Fibroblast of skin of back (primary cell): ENCODE data around the gene PNMA6A. TPM values are rescaled to one million over a fixed set of nuclear protein-coding genes. Genes with fewer than 3 reads are reported as not detected.
"Not testable (repeated sequence)": the region's sequence is repeated elsewhere in the genome, so short reads cannot be mapped to it uniquely, and the experiment has no call there.

Experiments
- DNase-seq: peaks from one replicate; pipeline ENCODE4 v3.0.0-alpha.2; 2013
- polyA plus RNA-seq, 2 experiments: library from polyadenylated mRNA; unstranded; fragments of 120-200 nt; gene quantifications; one replicate each; pipeline ENCODE4 v1.2.1, GENCODE V29; 2013; ENCODE audit not compliant: insufficient read length in 2 of 2

PNMA6A gene
- polyA plus RNA-seq (2013, experiment 1 of 2; ENCODE audit: insufficient read length): 2.0 TPM
- polyA plus RNA-seq (2013, experiment 2 of 2; ENCODE audit: insufficient read length): 1.9 TPM

DNA sequence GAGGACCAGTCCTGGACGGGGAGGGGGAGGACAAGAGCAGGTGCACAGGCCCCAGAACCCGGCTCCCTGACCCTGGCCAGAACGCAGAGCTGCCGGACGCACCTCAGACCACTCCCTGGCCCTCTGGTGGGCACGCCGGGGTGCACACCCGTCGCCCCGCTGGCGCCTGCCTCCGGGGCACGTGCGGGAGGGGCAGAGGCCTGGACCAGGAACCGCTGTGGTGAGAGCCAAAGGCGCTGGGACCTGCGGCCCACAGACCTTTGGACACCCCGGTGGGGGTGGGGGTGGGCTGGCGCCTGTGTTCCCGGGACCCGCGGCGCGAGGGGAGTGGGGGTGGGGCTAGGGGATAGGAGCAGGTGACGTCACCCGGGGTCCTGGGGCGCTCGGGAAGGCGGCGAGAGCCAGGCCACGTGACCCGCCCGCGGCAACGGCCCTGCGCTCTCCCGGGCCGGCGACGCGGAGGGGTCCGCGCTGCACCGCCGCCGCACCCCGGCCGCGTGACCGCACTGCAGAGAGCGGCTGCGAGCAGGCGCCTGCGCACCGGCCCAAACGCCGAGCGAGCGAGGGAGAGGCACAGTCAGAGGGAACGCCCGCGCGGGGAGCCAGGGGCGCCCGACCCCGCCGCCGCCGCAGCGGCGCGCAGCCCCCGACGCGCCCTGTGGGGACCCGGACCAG lies at the start of gene PNMA6A:
Gene PNMA6A, plus strand, starts transcription at position 546 of the 675 bp plus-strand sequence. CDS start 609 bp downstream, outside the sequence.
- DNase-seq: not testable (repeated sequence)

DNA sequence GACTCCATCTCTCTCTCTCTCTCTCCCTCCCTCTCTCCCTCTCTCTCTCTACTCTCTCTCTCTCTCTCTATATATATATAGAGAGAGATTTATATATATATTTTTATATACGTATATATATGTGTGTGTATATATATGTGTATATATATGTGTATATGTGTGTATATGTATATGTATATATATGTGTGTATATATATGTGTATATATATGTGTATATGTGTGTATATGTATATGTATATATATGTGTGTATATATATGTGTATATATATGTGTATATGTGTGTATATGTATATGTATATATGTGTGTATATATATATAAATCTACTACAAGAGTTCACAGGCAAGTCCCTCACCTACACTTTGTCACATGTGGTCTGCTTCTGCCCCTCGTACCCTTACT lies 45.8 kb upstream of the PNMA6A start:
- DNase-seq: not testable (repeated sequence)

DNA sequence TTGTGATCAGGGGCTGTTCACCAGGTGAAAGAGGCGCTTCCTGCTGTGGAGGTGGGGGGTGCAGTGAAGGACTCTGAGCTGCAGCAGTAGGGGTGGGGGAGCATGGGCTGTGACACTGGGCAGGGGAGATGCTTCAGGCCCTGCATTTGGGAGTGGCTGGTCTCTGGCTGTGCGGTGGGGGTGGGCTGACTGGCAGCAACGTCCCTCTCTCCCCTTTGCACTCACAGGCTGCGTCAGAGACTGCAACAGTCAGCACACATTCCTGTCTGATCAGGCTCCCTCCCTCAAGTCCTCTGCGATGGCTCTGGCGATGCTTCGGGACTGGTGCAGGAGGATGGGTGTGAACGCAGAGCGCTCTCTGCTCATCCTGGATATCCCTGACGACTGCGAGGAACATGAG lies 43.8 kb upstream of the PNMA6A start:
- not testable (repeated sequence) for DNase-seq

DNA sequence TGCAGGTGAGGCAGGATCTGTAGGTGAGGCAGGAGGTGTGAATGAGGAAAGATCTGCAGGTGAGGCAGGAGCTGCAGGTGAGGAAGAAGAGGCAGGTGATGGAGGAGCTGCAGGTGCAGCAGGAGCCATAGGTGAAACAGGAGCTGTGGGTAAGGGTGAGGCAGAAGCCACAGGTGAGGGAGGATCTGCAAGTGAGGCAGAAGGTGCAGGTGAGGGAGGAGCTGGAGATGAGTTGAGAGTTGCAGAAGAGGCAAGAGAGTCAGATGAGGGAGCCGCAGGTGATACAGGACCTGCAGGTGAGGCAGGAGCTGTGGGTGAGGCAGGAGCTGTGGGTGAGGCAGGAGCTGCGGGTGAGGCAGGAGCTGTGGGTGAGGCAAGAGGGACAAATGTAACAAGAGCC lies 43.1 kb upstream of the PNMA6A start:
- DNase-seq: no peak

DNA sequence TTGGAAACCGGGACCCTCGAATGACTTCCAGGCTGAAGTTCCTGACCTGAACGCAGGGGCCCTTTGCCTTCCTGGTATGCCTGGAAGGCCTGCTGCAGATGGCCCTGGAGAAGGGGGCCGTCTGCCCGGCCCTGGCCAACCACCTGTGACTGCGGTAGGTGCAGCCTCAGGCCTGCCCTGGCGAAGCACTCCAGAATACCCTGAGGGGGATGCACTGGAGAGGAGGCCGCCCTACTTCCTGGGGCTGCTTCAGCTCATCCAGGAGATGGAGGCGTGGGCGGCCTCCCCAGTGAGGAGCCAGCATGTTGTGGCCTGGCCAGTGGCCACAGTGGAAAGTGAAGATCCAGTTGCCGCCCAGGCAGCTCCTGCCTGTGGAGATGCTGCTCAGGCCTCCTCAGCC lies 42.4 kb upstream of the PNMA6A start:
- no peak for DNase-seq

DNA sequence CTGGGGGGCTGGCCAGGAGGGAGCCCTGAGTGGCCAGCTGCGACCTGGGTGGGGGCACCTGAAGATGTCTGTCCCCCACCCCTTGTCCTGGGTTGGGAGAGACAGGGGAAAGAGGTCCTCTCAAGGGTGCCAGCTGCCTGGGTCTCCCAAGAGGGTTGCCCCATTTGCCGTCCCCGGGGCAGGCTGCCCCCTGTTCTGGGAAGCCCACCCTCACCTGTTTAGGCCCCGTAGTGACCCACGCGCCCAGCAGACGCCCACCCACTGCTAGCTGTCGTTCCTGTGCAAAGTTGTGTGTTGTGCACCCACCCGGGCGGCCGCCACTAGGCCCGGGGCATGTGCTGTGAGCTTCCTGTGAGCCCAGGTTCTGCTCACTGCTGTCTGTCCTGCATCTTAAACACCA lies 41.5 kb upstream of the PNMA6A start:
- no peak for DNase-seq

DNA sequence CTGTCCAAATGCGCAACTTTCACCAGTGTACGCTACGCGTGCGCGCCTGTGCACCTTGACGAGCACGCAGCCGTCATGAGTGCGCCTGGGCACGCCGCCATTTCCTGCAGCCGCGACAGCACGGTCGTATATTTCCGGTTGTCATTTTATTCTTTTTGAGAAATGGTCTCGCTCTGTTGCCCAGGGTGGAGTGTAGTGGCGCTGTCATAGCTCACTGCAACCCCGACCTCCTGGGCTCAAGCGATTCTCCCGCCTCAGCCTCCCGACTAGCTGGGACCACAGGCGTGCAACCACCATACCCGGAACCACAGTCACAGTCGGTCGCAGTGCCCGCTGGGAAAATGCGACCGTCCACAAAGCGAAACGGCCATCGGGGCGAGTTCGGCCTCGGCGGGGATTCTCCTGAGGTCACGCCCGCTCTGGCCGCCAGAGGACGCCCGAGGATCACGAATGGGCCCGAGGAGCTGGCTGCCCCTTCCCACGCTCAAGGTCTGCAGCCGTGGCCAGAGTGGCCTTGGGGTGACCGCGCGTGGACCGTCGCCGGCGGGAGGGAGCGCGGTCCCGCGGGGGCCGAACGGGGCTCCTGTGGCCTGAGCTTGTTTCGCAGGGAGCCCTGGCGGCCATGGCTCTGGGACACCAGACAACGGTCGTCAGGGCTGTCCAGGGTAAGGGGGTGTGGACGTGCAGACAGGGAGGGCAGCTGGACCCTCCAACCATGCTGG lies 39.7 kb upstream of the PNMA6A start:
- DNase-seq: peak; percentile 67

DNA sequence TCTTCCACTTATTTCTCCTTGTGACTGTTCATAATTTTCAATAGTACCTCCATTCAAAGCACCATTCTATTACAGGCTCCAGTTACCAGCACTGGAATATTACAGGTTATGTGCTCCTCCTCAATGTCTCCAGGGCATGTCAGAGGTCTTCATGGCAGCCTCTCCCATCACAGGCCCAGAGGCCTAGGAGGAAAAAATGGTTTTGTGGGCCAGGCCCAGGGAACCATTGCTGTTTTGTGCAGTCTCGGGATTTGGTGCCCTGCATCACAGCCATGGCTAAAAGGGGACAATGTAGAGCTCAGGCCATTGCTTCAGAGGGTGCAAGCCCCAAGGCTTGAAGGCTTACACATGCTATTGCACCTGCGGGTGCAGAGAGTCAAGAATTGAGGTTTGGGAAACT lies 23.2 kb upstream of the PNMA6A start:
- no peak for DNase-seq

DNA sequence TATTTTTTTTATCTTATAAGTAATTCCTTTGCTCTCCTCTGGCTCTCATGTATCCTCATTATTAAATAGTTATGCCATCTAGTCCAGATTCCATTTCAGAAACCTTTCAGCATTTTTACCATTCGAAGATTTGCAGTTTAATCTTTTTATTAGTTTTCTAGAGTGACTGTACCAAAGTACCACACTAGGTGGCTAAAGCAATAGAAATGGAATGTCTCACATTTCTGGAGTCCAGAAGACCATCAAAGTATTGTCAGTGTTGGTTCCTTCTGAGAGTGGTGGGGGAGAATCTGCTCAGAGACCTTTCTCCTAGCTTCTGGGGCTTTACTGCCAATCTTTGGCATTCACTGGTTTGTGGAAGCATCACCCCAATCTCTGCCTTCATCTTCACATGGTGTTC lies 19.7 kb upstream of the PNMA6A start:
- no peak for DNase-seq

DNA sequence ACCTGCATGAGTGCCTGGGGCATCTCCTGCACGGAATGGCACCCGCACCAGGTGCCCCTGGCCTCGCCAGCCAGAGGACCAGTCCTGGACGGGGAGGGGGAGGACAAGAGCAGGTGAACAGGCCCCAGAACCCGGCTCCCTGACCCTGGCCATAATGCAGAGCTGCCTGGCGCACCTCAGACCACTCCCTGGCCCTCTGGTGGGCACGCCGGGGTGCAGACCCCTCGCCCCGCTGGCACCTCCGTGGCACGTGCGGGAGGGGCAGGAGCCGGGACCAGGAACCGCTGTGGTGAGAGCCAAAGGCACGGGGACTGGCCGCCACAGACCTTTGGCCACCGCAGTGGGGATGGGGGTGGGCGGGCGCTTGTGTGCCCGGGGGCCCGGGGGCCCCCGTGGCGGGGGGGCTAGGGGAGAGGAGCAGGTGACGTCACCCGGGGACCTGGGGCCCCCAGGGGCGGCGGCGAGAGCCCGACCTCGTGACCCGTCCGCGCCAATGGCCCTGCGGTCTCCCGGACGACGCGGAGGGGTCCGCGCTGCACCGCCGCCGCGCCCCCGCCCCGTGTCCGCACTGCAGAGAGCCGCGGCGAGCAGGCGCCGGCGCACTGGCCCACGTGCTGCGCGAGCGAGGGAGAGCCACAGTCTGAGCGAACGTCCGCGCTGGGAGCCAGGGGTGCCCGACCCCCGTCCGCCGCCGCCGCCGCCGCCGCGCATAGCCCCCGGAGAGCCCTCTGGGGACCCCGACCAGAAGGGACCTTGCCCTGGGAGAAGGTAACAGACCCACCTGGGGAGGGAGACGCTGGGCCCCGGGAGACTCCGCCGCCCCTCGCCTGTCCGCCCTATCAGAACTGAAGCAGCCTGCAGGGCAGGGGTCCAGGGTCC lies 16.1 kb upstream of the PNMA6A start, which contains the start of gene PNMA3:
Gene PNMA3, plus strand, starts transcription at position 600 of the 879 bp plus-strand sequence. CDS start 586 bp downstream, outside the sequence.
- DNase-seq: no peak

DNA sequence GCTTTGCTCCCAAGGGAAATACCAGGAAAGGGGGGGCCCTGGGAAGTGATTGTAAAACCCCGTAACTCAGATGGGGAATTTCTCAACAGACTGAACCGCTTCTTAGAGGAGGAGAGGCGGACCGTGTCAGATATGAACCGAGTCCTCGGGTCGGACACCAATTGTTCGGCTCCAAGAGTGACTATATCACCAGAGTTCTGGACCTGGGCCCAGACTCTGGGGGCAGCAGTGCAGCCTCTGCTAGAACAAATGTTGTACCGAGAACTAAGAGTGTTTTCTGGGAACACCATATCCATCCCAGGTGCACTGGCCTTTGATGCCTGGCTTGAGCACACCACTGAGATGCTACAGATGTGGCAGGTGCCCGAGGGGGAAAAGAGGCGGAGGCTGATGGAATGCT lies 15.0 kb upstream of the PNMA6A start:
- no peak for DNase-seq

DNA sequence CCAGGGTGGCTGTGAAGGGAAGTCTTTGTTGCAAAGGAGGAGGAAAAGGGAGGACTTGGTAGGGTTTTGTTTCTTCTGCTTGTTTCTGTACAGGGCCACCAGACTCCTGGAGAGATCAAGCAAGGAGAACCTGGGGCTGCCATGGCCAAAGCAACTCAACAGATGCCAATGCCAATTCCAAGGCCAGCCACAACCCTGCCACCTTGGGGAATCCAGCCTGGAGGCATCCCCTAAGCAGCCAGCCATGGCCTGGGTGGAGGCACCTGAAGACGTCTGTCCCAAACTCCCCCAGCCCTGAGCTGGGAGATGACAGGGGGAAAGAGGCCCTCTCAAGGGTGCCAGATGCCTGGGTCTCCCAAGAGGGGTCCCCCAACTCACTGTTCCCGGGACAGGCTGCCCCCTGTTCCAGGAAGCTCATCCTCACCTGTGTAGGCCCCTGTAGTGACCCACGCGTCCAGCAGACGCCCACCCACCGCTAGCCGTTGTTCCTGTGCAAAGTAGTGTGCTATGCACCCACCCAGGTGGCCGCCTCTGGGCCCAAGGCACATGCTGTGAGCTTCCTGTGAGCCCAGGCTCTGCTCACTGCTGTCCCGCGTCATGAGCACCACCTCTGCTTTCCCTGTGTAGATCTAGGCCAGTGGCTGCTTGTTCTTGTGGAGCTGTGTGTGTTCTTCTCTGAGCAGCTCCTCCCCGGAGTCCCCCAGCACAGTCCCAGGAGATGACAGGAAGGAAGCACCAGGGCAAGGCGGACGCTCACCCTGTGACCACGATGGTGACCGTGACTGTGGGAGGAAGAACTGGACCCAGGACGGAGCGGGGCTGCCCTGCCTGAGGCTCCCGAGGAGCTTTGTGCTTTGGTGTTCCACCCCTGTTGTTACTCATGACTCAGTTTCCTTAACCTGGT lies 12.8 kb upstream of the PNMA6A start:
- DNase-seq: no peak

DNA sequence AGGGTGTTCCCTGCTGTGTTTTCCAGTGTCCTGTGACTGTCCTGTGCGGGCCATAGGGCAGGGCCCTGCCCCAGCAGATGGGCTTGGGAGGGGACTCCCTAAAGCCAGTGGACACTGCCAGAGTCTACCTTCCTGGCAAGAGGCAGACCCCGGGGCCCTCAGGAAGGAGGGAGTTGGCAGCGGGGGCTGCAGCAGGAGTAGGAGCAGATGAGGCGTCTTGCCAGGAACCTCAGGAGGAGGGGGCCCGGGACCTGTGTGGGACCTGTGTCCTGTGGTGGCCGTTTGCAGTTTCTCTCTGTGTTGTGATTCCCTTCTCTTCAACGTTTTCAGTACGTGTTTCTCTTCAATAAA lies 12.2 kb upstream of the PNMA6A start:
- no peak for DNase-seq

DNA sequence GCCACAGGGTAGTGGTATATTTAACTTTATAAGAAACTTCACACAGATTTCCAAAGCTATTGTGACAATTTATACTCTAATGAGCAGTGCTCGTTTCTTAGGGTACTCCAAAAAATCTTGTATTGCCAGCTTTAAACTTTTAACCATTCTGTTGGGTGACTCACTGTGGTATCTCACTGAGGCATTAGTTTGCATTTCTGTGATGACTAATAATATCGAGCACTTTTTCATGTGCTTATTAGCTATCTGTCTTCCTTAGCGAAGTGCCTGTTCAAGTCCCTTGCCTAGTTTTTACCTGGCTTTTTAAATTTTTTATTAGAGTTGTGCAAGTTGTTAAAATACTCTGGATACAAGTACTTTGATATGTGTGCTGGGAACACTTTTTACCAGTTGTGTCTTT lies 10.5 kb upstream of the PNMA6A start:
- peak; percentile 66 for DNase-seq

DNA sequence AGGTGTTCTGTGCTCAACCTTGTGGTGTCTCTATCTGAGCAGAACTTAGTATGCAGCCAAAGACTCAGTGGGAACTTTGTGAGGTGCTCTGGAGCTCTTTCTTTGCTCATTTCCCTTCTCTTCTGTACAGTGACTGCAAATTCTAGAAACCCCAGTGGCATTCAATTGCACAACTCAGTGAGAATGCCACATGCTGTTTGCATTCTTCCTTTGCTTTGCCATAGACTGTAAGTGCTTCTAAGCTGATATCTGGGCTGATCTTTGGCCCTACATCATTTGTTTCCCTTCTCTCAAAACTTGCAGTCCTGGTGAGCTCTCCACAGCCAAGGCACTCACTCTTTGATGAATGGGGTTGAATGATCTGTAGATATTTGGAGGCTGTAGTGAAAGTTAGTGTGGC lies 8.9 kb upstream of the PNMA6A start:
- DNase-seq: peak; percentile 37

DNA sequence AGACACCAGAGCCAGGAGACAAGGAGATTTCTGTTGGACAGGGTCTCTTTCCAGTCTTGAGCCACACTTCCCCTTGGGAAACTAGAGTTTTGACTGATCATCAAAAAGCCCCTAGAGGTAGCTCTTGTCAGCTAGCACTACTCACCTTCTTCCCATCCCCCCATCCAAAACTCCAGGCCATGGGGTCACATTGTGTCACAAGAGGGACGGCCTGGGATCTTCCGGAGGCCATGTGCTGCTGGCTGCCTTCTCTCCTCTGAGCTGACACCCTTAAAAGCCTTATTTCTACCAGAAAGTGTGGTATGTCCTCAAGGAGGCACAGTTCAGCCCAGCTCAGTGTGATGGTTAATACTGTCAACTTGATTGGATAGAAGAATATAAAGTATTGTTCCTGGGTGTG lies 8.2 kb upstream of the PNMA6A start:
- no peak for DNase-seq

DNA sequence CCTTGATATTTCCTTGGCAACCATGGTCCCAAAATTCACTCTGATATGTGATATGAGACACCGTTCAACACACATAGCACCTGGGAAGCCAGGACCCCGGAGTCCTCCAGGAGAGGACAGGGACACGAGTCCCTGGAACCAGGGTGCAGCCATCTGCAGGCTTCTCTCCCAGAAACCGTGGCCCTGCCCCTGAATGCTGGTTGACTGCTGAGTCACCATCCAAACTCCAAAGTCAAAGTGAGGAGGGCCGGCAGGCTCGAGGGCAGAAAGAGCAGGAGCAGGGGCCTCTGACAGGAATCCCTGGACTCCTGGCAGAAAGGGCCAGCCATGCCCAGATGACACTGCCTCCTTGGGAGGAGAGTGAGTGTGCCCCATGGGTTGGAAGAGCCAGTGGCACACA lies 6.9 kb upstream of the PNMA6A start:
- peak; percentile 12 for DNase-seq

DNA sequence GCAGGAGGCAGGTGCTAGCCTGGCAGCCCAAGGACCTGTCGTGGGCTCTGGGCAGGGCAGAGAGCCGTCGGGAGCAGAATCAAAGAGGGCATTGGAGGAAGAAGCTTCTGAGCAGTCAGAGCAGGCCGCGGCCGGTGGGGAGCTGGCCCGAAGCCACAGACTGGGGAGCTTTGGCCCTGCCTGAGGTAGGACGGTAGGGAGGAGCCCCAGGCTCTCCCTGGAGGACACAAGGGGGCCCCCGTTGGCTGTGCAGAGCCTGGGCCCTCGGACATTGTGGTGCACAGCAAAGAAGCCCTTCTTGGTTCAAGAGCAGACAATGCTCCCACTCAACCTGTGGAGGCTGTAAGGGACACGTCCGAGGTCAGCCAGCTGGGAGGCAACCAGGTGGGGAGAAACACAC lies 5.9 kb upstream of the PNMA6A start:
- not testable (repeated sequence) for DNase-seq

DNA sequence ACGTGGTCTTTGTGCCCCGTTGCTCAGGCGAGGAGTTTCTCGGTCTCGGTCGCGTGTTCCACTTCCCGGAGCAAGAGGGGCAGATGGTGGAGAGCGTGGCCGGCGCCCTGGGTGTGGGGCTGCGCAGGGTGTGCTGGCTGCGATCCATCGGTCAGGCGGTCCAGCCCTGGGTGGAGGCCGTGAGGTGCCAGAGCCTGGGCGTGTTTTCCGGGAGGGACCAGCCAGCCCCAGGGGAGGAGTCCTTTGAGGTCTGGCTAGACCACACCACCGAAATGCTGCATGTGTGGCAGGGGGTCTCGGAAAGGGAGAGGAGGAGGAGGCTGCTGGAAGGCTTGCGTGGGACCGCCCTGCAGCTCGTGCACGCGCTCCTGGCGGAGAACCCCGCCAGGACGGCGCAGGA lies 1.1 kb downstream of the PNMA6A start:
- not testable (repeated sequence) for DNase-seq

DNA sequence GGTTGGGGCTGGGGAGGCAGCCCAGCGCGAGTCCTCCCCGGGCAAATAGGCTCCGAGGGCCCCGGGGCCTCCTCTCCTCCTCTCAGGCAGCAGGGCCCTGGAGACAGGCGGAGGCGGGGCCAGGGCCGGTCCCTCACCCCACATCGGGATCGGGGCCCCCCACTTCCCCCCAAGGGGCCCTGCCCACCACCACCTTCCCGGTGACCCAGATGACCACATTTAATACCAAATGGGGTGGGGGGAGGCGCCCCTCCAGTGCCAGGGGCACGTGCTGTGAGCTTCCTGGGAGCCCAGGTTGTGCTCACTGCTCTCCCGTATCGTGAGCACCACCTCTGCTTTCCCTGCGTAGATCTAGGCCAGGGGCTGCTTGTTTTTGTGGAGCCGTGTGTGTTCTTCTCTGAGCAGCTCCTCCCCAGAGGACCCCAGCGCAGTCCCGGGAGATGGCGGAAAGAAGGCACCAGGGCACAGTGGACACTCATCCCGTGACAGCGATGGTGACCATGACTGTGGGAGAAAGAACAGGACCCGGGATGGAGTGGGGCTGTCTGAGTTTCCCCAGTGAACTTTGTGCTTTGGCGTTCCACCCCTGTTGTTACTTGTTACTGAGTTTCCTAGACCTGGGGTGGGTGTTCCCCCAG lies 2.1 kb downstream of the PNMA6A start:
- DNase-seq: no peak

DNA sequence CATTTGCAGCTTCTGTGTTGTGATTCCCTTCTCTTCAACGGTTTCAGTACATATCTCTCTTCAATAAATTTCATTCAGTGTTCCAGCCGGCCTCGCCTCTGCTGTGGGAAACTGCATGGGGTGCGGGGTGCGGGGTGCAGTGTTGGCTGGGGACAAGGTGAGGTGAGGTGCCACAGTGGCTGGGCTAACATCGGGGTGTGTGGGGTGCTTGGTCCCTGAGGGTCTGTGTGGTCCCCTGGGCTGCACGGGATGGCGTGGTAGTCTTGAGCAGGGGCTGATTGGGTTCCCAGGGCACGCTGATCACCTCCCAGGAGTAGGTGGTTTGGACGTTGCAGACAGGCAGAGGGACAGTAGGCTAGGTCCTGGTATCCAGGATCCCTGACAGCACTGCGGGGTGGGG lies 2.7 kb downstream of the PNMA6A start:
- DNase-seq: no peak

DNA sequence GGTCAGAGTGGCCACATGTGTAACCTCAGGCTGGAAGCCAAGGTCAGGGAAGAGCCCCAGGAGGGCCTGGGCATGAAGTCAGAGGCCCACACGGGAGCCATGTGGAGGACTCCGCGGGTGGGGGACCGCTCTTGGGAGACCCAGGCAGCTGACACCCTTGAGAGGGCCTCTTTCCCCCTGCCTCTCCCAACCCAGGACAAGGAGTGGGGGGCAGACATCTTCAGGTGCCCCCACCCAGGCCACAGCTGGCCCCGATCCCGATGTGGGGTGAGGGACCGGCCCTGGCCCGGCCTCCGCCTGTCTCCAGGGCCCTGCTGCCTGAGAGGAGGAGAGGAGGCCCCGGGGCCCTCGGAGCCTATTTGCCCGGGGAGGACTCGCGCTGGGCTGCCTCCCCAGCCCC lies 3.1 kb downstream of the PNMA6A start:
- no peak for DNase-seq
